ENCODE measurements around the gene PIK3AP1. TPM values are rescaled to one million over a fixed set of nuclear protein-coding genes. Genes with fewer than 3 reads are reported as not detected.

PIK3AP1 gene
- total RNA-seq, 1 experiment from 2014 or later = 1.7 TPM

- DNase-seq = no peak
- CTCF ChIA-PET = no interaction called here
- no peaks in the 10 kb centered on the region for H3K9me2 ChIP-seq (ENCODE audit: insufficient read depth)
- TF ChIP-seq CTCF (conservative IDR thresholded peaks at IDR 0.05) (no peak), EZH2 (IDR thresholded peaks at IDR 0.05; ENCODE audit: low read depth) (no peak)
- H3K36me3 ChIP-seq (ENCODE audit: low read depth) = no peaks in the 10 kb centered on the region
- no peaks in the 10 kb centered on the region for H3K4me1 ChIP-seq (replicated peaks; ENCODE audit: insufficient read depth)
- no peaks in the 10 kb centered on the region for H3F3A ChIP-seq (ENCODE audit: insufficient read depth, low read depth)
- POLR2A ChIA-PET (ENCODE audit: unreplicated experiment) = no interaction called here
- no peaks in the 10 kb centered on the region for H3K27me3 ChIP-seq (ENCODE audit: insufficient read depth, low read depth)
- H2AFZ ChIP-seq = no peak overlapping the region
- no peaks in the 10 kb centered on the region for H3K79me2 ChIP-seq (ENCODE audit: low read depth)
- no peak overlapping the region for H3K27ac ChIP-seq
- no peak overlapping the region for H3K4me2 ChIP-seq
- BruUV-seq (replicated peaks) = no TSS peak
- H3K4me3 ChIP-seq = no peak overlapping the region
- H4K20me1 ChIP-seq (ENCODE audit: insufficient read depth) = no peaks in the 10 kb centered on the region
- no peaks in the 10 kb centered on the region for H3K9me3 ChIP-seq (ENCODE audit: insufficient read depth, low read depth)
- intact Hi-C loops (cut with micrococcal nuclease; ENCODE audit: unreplicated experiment) = no loop called here
Observed at GRCh38 chr10:96695366-96695765, 24.9 kb downstream of the PIK3AP1 start.

GRCh38 chr10:96693431-96693830, 26.9 kb downstream of the PIK3AP1 start:
- H2AFZ ChIP-seq = no peak overlapping the region
- no peaks in the 10 kb centered on the region for H4K20me1 ChIP-seq (ENCODE audit: insufficient read depth)
- no peak overlapping the region for H3K4me2 ChIP-seq
- TF ChIP-seq EZH2 (IDR thresholded peaks at IDR 0.05; ENCODE audit: low read depth) = no peak
- no peak for TF ChIP-seq CTCF (conservative IDR thresholded peaks at IDR 0.05)
- CTCF ChIA-PET = no interaction called here
- no peaks in the 10 kb centered on the region for H3K36me3 ChIP-seq (ENCODE audit: low read depth)
- no peak for DNase-seq
- H3K4me1 ChIP-seq (replicated peaks; ENCODE audit: insufficient read depth) = no peaks in the 10 kb centered on the region
- no peaks in the 10 kb centered on the region for H3K9me2 ChIP-seq (ENCODE audit: insufficient read depth)
- POLR2A ChIA-PET (ENCODE audit: unreplicated experiment) = no interaction called here
- H3K9me3 ChIP-seq (ENCODE audit: insufficient read depth, low read depth) = no peaks in the 10 kb centered on the region
- H3F3A ChIP-seq (ENCODE audit: insufficient read depth, low read depth) = no peaks in the 10 kb centered on the region
- no peaks in the 10 kb centered on the region for H3K79me2 ChIP-seq (ENCODE audit: low read depth)
- no peak overlapping the region for H3K27ac ChIP-seq
- intact Hi-C loops (cut with micrococcal nuclease; ENCODE audit: unreplicated experiment) = no loop called here
- no peak overlapping the region for H3K4me3 ChIP-seq
- BruUV-seq (replicated peaks) = no TSS peak
- no peaks in the 10 kb centered on the region for H3K27me3 ChIP-seq (ENCODE audit: insufficient read depth, low read depth)

GRCh38 chr10:96692427-96692826, 27.9 kb downstream of the PIK3AP1 start:
- CTCF ChIA-PET = no interaction called here
- no peaks in the 10 kb centered on the region for H3K27me3 ChIP-seq (ENCODE audit: insufficient read depth, low read depth)
- no TSS peak for BruUV-seq (replicated peaks)
- POLR2A ChIA-PET (ENCODE audit: unreplicated experiment) = interaction anchor here (0.7 kb wide), 1 partner anchor 45 kb away, joined by 5 read pairs; no protein-coding TSS in a partner anchor
- H3K4me2 ChIP-seq = no peak overlapping the region
- no peak for DNase-seq
- intact Hi-C loops (cut with micrococcal nuclease; ENCODE audit: unreplicated experiment) = no loop called here
- H2AFZ ChIP-seq = no peak overlapping the region
- H3F3A ChIP-seq (ENCODE audit: insufficient read depth, low read depth) = no peaks in the 10 kb centered on the region
- no peak overlapping the region for H3K27ac ChIP-seq
- TF ChIP-seq EZH2 (IDR thresholded peaks at IDR 0.05; ENCODE audit: low read depth) (no peak), CTCF (conservative IDR thresholded peaks at IDR 0.05) (no peak)
- no peaks in the 10 kb centered on the region for H3K9me2 ChIP-seq (ENCODE audit: insufficient read depth)
- H4K20me1 ChIP-seq (ENCODE audit: insufficient read depth) = no peaks in the 10 kb centered on the region
- H3K4me1 ChIP-seq (replicated peaks; ENCODE audit: insufficient read depth) = no peaks in the 10 kb centered on the region
- H3K79me2 ChIP-seq (ENCODE audit: low read depth) = no peaks in the 10 kb centered on the region
- no peaks in the 10 kb centered on the region for H3K9me3 ChIP-seq (ENCODE audit: insufficient read depth, low read depth)
- H3K4me3 ChIP-seq = no peak overlapping the region
- H3K36me3 ChIP-seq (ENCODE audit: low read depth) = no peaks in the 10 kb centered on the region
